ES-I3 (cell line): ENCODE results near the gene CDK16.
A peak's percentile ranks its signal among the peaks of the same experiment; 100 is the strongest.

Experiments
- H3K36me3 ChIP-seq: 2 replicates; pipeline ENCODE4 v1.6.1; 2013; ENCODE audit warnings: mild to moderate bottlenecking, low read length, control low read depth, moderate library complexity; ENCODE audit not compliant: insufficient read depth
- H3K4me1 ChIP-seq: 2 replicates; pipeline ENCODE4 v1.6.1; 2013; ENCODE audit warnings: mild to moderate bottlenecking, control low read depth, low read length; ENCODE audit not compliant: insufficient read depth
- H3K9ac ChIP-seq: 2 replicates; pipeline ENCODE4 v1.6.1; 2013; ENCODE audit warnings: low read depth, mild to moderate bottlenecking, low read length, moderate library complexity
- H3K9me3 ChIP-seq: 2 replicates; pipeline ENCODE4 v1.6.1; 2013; ENCODE audit warnings: mild to moderate bottlenecking, low read length, moderate library complexity; ENCODE audit not compliant: control insufficient read depth, insufficient read depth

Gene CDK16

GRCh38 chrX:47178337-47178736 lies 40.1 kb upstream of the CDK16 start:
- Histone ChIP-seq H3K9ac (no peak overlapping the region), H3K36me3 (peaks cover 17% of the 10 kb centered on the region), H3K4me1 (0 out of 2 replicates have a peak, but pooled peaks cover 8% of the 10 kb centered on the region), H3K9me3 (no peaks in the 10 kb centered on the region)

GRCh38 chrX:47179221-47179927 lies 39.1 kb upstream of the CDK16 start:
- H3K9me3 ChIP-seq: no peaks in the 10 kb centered on the region
- no peak overlapping the region for H3K9ac ChIP-seq
- H3K36me3 ChIP-seq: peaks cover 17% of the 10 kb centered on the region
- 0 out of 2 replicates have a peak, but pooled peaks cover 8% of the 10 kb centered on the region for H3K4me1 ChIP-seq

- Histone ChIP-seq H3K9me3 (no peaks in the 10 kb centered on the region), H3K4me1 (0 out of 2 replicates have a peak, but pooled peaks cover 8% of the 10 kb centered on the region), H3K9ac (no peak overlapping the region), H3K36me3 (peaks cover 17% of the 10 kb centered on the region)
Measured at GRCh38 chrX:47179928-47180255, 38.6 kb upstream of the CDK16 start.

GRCh38 chrX:47180346-47180745 lies 38.1 kb upstream of the CDK16 start:
- 0 out of 2 replicates have a peak, but pooled peaks cover 7% of the 10 kb centered on the region for H3K4me1 ChIP-seq
- peaks cover 17% of the 10 kb centered on the region for H3K36me3 ChIP-seq
- H3K9ac ChIP-seq: no peak overlapping the region
- H3K9me3 ChIP-seq: no peaks in the 10 kb centered on the region

GRCh38 chrX:47181301-47181700 lies 37.2 kb upstream of the CDK16 start:
- Histone ChIP-seq H3K36me3 (peaks cover 17% of the 10 kb centered on the region), H3K9me3 (no peaks in the 10 kb centered on the region), H3K4me1 (0 out of 2 replicates have a peak, but pooled peaks cover 4% of the 10 kb centered on the region), H3K9ac (no peak overlapping the region)

GRCh38 chrX:47182106-47182700 lies 36.3 kb upstream of the CDK16 start:
- no peaks in the 10 kb centered on the region for H3K4me1 ChIP-seq
- H3K9me3 ChIP-seq: no peaks in the 10 kb centered on the region
- no peak overlapping the region for H3K9ac ChIP-seq
- peaks cover 12% of the 10 kb centered on the region for H3K36me3 ChIP-seq

- Histone ChIP-seq H3K4me1 (no peaks in the 10 kb centered on the region), H3K9ac (no peak overlapping the region), H3K9me3 (no peaks in the 10 kb centered on the region), H3K36me3 (no peaks in the 10 kb centered on the region; the same call in none of the 2 replicates)
Measured at GRCh38 chrX:47184486-47184885, 34.0 kb upstream of the CDK16 start.

- H3K9me3 ChIP-seq: no peaks in the 10 kb centered on the region
- no peaks in the 10 kb centered on the region for H3K4me1 ChIP-seq
- no peaks in the 10 kb centered on the region; the same call in none of the 2 replicates for H3K36me3 ChIP-seq
- no peak overlapping the region for H3K9ac ChIP-seq
Measured at GRCh38 chrX:47185241-47185640, 33.2 kb upstream of the CDK16 start.

- Histone ChIP-seq H3K9ac (no peak overlapping the region), H3K9me3 (no peaks in the 10 kb centered on the region), H3K36me3 (no peaks in the 10 kb centered on the region; the same call in none of the 2 replicates), H3K4me1 (no peaks in the 10 kb centered on the region)
Measured at GRCh38 chrX:47186096-47186740, 32.3 kb upstream of the CDK16 start.

GRCh38 chrX:47187106-47187677 lies 31.3 kb upstream of the CDK16 start:
- no peaks in the 10 kb centered on the region for H3K4me1 ChIP-seq
- no peaks in the 10 kb centered on the region for H3K9me3 ChIP-seq
- H3K36me3 ChIP-seq: no peaks in the 10 kb centered on the region; the same call in none of the 2 replicates
- no peak overlapping the region for H3K9ac ChIP-seq

- no peaks in the 10 kb centered on the region; the same call in none of the 2 replicates for H3K36me3 ChIP-seq
- peak overlapping the region; percentile 14; the same call in 1 of the 2 replicates for H3K9ac ChIP-seq
- H3K9me3 ChIP-seq: no peaks in the 10 kb centered on the region
- peaks cover 4% of the 10 kb centered on the region for H3K4me1 ChIP-seq
Measured at GRCh38 chrX:47189906-47190305, 28.6 kb upstream of the CDK16 start.

- Histone ChIP-seq H3K9me3 (no peaks in the 10 kb centered on the region), H3K9ac (peak overlapping the region; percentile 81), H3K4me1 (peaks cover 7% of the 10 kb centered on the region), H3K36me3 (no peaks in the 10 kb centered on the region; the same call in none of the 2 replicates)
Measured at GRCh38 chrX:47190445-47191269, 27.8 kb upstream of the CDK16 start.

- Histone ChIP-seq H3K9ac (peak overlapping the region; percentile 81), H3K9me3 (no peaks in the 10 kb centered on the region), H3K4me1 (peaks cover 14% of the 10 kb centered on the region), H3K36me3 (peaks cover 3% of the 10 kb centered on the region)
Measured at GRCh38 chrX:47191331-47191730, 27.1 kb upstream of the CDK16 start.
